SU-DHL-6 (cell line): Measurements from ENCODE around the gene SNTG2.

Source experiments
- H2AFZ ChIP-seq: fragments of 200-600 bp; sonication (generic); 2 replicates; pipeline ENCODE4 v1.6.1; 2014; ENCODE audit warnings: low read depth, mild to moderate bottlenecking, moderate library complexity, mixed read lengths, antibody characterized with exemption, low read length; ENCODE audit not compliant: severe bottlenecking
- H3F3A ChIP-seq: fragments of 200-600 bp; shearing (Covaris generic); 2 replicates; pipeline ENCODE4 v1.6.0; 2016; ENCODE audit warnings: antibody characterized with exemption, mild to moderate bottlenecking; ENCODE audit not compliant: insufficient read depth
- H3K27ac ChIP-seq: fragments of 200-600 bp; sonication (generic); 2 replicates; pipeline ENCODE4 v1.5.1; 2016; ENCODE audit warnings: low read depth, mild to moderate bottlenecking, low read length, moderate library complexity, mixed read lengths
- H3K27me3 ChIP-seq: fragments of 200-600 bp; sonication (generic), shearing (Covaris generic); 2 replicates; pipeline ENCODE4 v1.6.0; 2014; ENCODE audit warnings: mild to moderate bottlenecking, low read length
- H3K36me3 ChIP-seq: fragments of 200-600 bp; sonication (generic); 2 replicates; pipeline ENCODE4 v1.6.1; 2014; ENCODE audit warnings: mild to moderate bottlenecking, low read length, mixed read lengths
- H3K4me2 ChIP-seq: fragments of 300-600, 200-600 bp; shearing (Covaris generic), sonication (generic); 2 replicates; pipeline ENCODE4 v1.6.0; 2014; ENCODE audit warnings: low read length, low read depth, mild to moderate bottlenecking; ENCODE audit not compliant: poor library complexity, severe bottlenecking
- H3K4me3 ChIP-seq: fragments of 200-600 bp; sonication (generic); 2 replicates; pipeline ENCODE4 v1.5.1; 2014; ENCODE audit warnings: antibody characterized with exemption, low read length, mild to moderate bottlenecking, mixed read lengths; ENCODE audit not compliant: insufficient read depth, poor library complexity, severe bottlenecking
- H3K79me2 ChIP-seq: fragments of 200-600 bp; sonication (generic); 2 replicates; pipeline ENCODE4 v1.6.1; 2014; ENCODE audit warnings: mild to moderate bottlenecking, low read length, moderate library complexity; ENCODE audit not compliant: insufficient read depth
- H3K9ac ChIP-seq: fragments of 200-600 bp; sonication (generic); 2 replicates; pipeline ENCODE4 v1.7.0; 2014; ENCODE audit warnings: mild to moderate bottlenecking, low read length
- H3K9me2 ChIP-seq: fragments of 200-600 bp; sonication (generic); replicated peaks from 2 replicates; pipeline ENCODE4 v1.6.1; 2014; ENCODE audit warnings: low read length; ENCODE audit not compliant: insufficient read depth
- H3K9me3 ChIP-seq: fragments of 200-600 bp; sonication (generic); 2 replicates; pipeline ENCODE4 v1.6.1; 2014; ENCODE audit warnings: low read length, mixed read lengths; ENCODE audit not compliant: insufficient read depth
- H4K20me1 ChIP-seq: fragments of 200-600 bp; sonication (generic); 2 replicates; pipeline ENCODE4 v1.6.1; 2014; ENCODE audit warnings: low read depth, mild to moderate bottlenecking, antibody characterized with exemption, low read length, moderate library complexity, mixed read lengths
- CTCF ChIP-seq: fragments of 200-600 bp; sonication (generic); IDR thresholded peaks from one replicate; pipeline ENCODE4 v1.5.1; 2017; ENCODE audit warnings: antibody characterized with exemption, mild to moderate bottlenecking, low read length, moderate library complexity; ENCODE audit not compliant: insufficient read depth, poor library complexity, severe bottlenecking
- EZH2phosphoT487 ChIP-seq: fragments of 200-600 bp; sonication (generic), shearing (Covaris generic); conservative IDR thresholded peaks from 2 replicates; pipeline ENCODE4 v1.6.1; 2018; ENCODE audit warnings: mild to moderate bottlenecking, antibody characterized with exemption, low read length, moderate library complexity, mixed read lengths

Gene SNTG2

GRCh38 chr2:943821-944220 is 6.8 kb upstream of the SNTG2 start:
- H4K20me1 ChIP-seq: no peaks in the 10 kb centered on the region
- H3K4me3 ChIP-seq: no peak overlapping the region
- H3F3A ChIP-seq: no peaks in the 10 kb centered on the region
- no peaks in the 10 kb centered on the region; the same call in 1 of the 2 replicates for H3K9me2 ChIP-seq
- H3K79me2 ChIP-seq: no peaks in the 10 kb centered on the region
- H3K27ac ChIP-seq: no peak overlapping the region
- no peaks in the 10 kb centered on the region for H3K27me3 ChIP-seq
- TF ChIP-seq EZH2phosphoT487 (no peak), CTCF (no peak)
- H2AFZ ChIP-seq: no peak overlapping the region
- no peak overlapping the region for H3K9ac ChIP-seq
- H3K4me2 ChIP-seq: no peak overlapping the region
- H3K9me3 ChIP-seq: 0 out of 2 replicates have a peak, but pooled peaks cover 4% of the 10 kb centered on the region
- no peaks in the 10 kb centered on the region for H3K36me3 ChIP-seq

- 0 out of 2 replicates have a peak, but pooled peaks cover 4% of the 10 kb centered on the region for H3K9me3 ChIP-seq
- H3K79me2 ChIP-seq: no peaks in the 10 kb centered on the region
- H3K4me2 ChIP-seq: no peak overlapping the region
- no peak overlapping the region for H3K27ac ChIP-seq
- no peak overlapping the region for H2AFZ ChIP-seq
- no peaks in the 10 kb centered on the region for H4K20me1 ChIP-seq
- TF ChIP-seq CTCF (no peak), EZH2phosphoT487 (no peak)
- H3K27me3 ChIP-seq: no peaks in the 10 kb centered on the region
- H3K9me2 ChIP-seq: no peaks in the 10 kb centered on the region; the same call in 1 of the 2 replicates
- no peaks in the 10 kb centered on the region for H3K36me3 ChIP-seq
- H3F3A ChIP-seq: no peaks in the 10 kb centered on the region
- no peak overlapping the region for H3K9ac ChIP-seq
- H3K4me3 ChIP-seq: no peak overlapping the region
Measured at GRCh38 chr2:944693-945092, 6.0 kb upstream of the SNTG2 start.

- no peak overlapping the region for H3K4me3 ChIP-seq
- no peaks in the 10 kb centered on the region for H3K36me3 ChIP-seq
- H3K9me3 ChIP-seq: 0 out of 2 replicates have a peak, but pooled peaks cover 4% of the 10 kb centered on the region
- H3K79me2 ChIP-seq: no peaks in the 10 kb centered on the region
- H3F3A ChIP-seq: no peaks in the 10 kb centered on the region
- no peaks in the 10 kb centered on the region; the same call in 1 of the 2 replicates for H3K9me2 ChIP-seq
- no peaks in the 10 kb centered on the region for H4K20me1 ChIP-seq
- H2AFZ ChIP-seq: no peak overlapping the region
- no peaks in the 10 kb centered on the region for H3K27me3 ChIP-seq
- TF ChIP-seq CTCF (no peak), EZH2phosphoT487 (no peak)
- H3K9ac ChIP-seq: no peak overlapping the region
- no peak overlapping the region for H3K4me2 ChIP-seq
- H3K27ac ChIP-seq: no peak overlapping the region
Measured at GRCh38 chr2:945104-945503, 5.5 kb upstream of the SNTG2 start.
